Astrocyte (in vitro differentiated cells and primary cell): ENCODE measurements around the gene SGCD. TPM values are rescaled to one million over a fixed set of nuclear protein-coding genes. Genes with fewer than 3 reads are reported as not detected.

Experiments used
- DNase-seq: peaks from one replicate; pipeline ENCODE4 v3.0.0-alpha.2; 2010; ENCODE audit warnings: low read depth
- FAIRE-seq: peaks from 2 replicates; lab custom pipeline; 2011; peaks lifted over from hg19 to GRCh38; lab: Jason Lieb, UNC
- H2AFZ ChIP-seq: 2 replicates; pipeline ENCODE4 v1.6.0; 2012; ENCODE audit warnings: low read depth, low read length, inconsistent platforms
- H3K27ac ChIP-seq: 2 replicates; pipeline ENCODE4 v1.5.1; 2011; ENCODE audit warnings: low read depth, low read length, inconsistent platforms
- H3K27me3 ChIP-seq: 2 replicates; pipeline ENCODE4 v1.6.0; 2011; ENCODE audit warnings: low read length, inconsistent platforms; ENCODE audit not compliant: insufficient read depth
- H3K36me3 ChIP-seq: 2 replicates; pipeline ENCODE4 v1.5.1; 2011; ENCODE audit warnings: low read length, inconsistent platforms; ENCODE audit not compliant: insufficient read depth
- H3K4me1 ChIP-seq: 2 replicates; pipeline ENCODE4 v1.5.1; 2011; ENCODE audit warnings: low read length, inconsistent platforms; ENCODE audit not compliant: insufficient read depth
- H3K4me2 ChIP-seq: 2 replicates; pipeline ENCODE4 v1.6.0; 2012; ENCODE audit warnings: low read length, inconsistent platforms
- H3K4me3 ChIP-seq: 2 replicates; pipeline ENCODE4 v1.5.1; 2011; ENCODE audit warnings: low read depth, mild to moderate bottlenecking, low read length, inconsistent platforms; ENCODE audit not compliant: insufficient read depth
- H3K79me2 ChIP-seq: 2 replicates; pipeline ENCODE4 v1.6.0; 2012; ENCODE audit warnings: mild to moderate bottlenecking, low read length, inconsistent platforms; ENCODE audit not compliant: insufficient read depth
- H3K9ac ChIP-seq: 2 replicates; pipeline ENCODE4 v1.6.0; 2012; ENCODE audit warnings: mild to moderate bottlenecking, low read length, inconsistent platforms
- H3K9me3 ChIP-seq: 2 replicates; pipeline ENCODE4 v1.5.1; 2012; ENCODE audit warnings: low read depth, mild to moderate bottlenecking, low read length, inconsistent platforms; ENCODE audit not compliant: insufficient read depth
- H4K20me1 ChIP-seq: 2 replicates; pipeline ENCODE4 v1.6.0; 2012; ENCODE audit warnings: low read length, inconsistent platforms; ENCODE audit not compliant: insufficient read depth
- H3K27ac Mint-ChIP-seq: one replicate; pipeline ENCODE4 v1.8.0; 2021; ENCODE audit warnings: mild to moderate bottlenecking, mixed read lengths; ENCODE audit not compliant: unreplicated experiment
- H3K27me3 Mint-ChIP-seq: one replicate; pipeline ENCODE4 v1.8.0; 2021; ENCODE audit warnings: low read depth, mixed read lengths; ENCODE audit not compliant: unreplicated experiment
- H3K36me3 Mint-ChIP-seq: one replicate; pipeline ENCODE4 v1.8.0; 2021; ENCODE audit warnings: low read depth, mixed read lengths; ENCODE audit not compliant: unreplicated experiment
- H3K4me1 Mint-ChIP-seq: one replicate; pipeline ENCODE4 v1.8.0; 2021; ENCODE audit warnings: low read depth, mixed read lengths; ENCODE audit not compliant: unreplicated experiment
- H3K4me3 Mint-ChIP-seq: one replicate; pipeline ENCODE4 v1.8.0; 2021; ENCODE audit warnings: mild to moderate bottlenecking, moderate library complexity, mixed read lengths; ENCODE audit not compliant: unreplicated experiment
- H3K9me3 Mint-ChIP-seq: one replicate; pipeline ENCODE4 v1.8.0; 2021; ENCODE audit warnings: mild to moderate bottlenecking, mixed read lengths; ENCODE audit not compliant: unreplicated experiment
- CTCF ChIP-seq: IDR thresholded peaks from 2 replicates; pipeline ENCODE4 v1.5.1; 2011; ENCODE audit warnings: low read depth, mild to moderate bottlenecking, inconsistent platforms, low read length, moderate library complexity; ENCODE audit not compliant: insufficient read depth
- EZH2 ChIP-seq: IDR thresholded peaks from 2 replicates; pipeline ENCODE4 v1.6.1; 2012; ENCODE audit warnings: mild to moderate bottlenecking, low read length, inconsistent platforms; ENCODE audit not compliant: insufficient read depth
- total RNA-seq: library from RNA; stranded (reverse); gene quantifications from 2 replicates; pipeline ENCODE4 v1.2.1, GENCODE V29; 2021

The SGCD gene
- total RNA-seq, 1 donor from 2014 or later = 2.9 TPM

- H3K27ac ChIP-seq = no peak overlapping the region
- no peak overlapping the region for H3K4me3 Mint-ChIP-seq
These were observed 188.9 kb downstream of the SGCD start for GRCh38 chr5:156515803-156516360.

GRCh38 chr5:156522651-156523529, 195.9 kb downstream of the SGCD start:
- TF ChIP-seq CTCF = no peak
- Histone ChIP-seq H3K79me2 (no peaks in the 10 kb centered on the region), H3K9me3 (no peaks in the 10 kb centered on the region), H3K36me3 (no peaks in the 10 kb centered on the region), H2AFZ (no peak overlapping the region), H3K27me3 (no peaks in the 10 kb centered on the region), H3K9ac (no peak overlapping the region), H3K27ac (no peak overlapping the region), H3K4me3 (no peak overlapping the region), H4K20me1 (no peaks in the 10 kb centered on the region), H3K4me1 (no peaks in the 10 kb centered on the region), H3K4me2 (no peak overlapping the region)
- H3K4me3 Mint-ChIP-seq = no peak overlapping the region
- no peaks in the 10 kb centered on the region for H3K36me3 Mint-ChIP-seq
- H3K4me1 Mint-ChIP-seq = no peaks in the 10 kb centered on the region
- peaks cover 6% of the 10 kb centered on the region for H3K9me3 Mint-ChIP-seq
- DNase-seq (no peak), FAIRE-seq (no peak)
- H3K27ac Mint-ChIP-seq = no peak overlapping the region
- no peaks in the 10 kb centered on the region for H3K27me3 Mint-ChIP-seq

More at GRCh38 chr5:156515803-156516360, 188.9 kb downstream of the SGCD start:
- no peaks in the 10 kb centered on the region for H3K27me3 Mint-ChIP-seq
- FAIRE-seq = no peak
- H3K4me1 ChIP-seq = no peaks in the 10 kb centered on the region
- no peak for DNase-seq
- H3K4me1 Mint-ChIP-seq = no peaks in the 10 kb centered on the region
- no peaks in the 10 kb centered on the region for H3K79me2 ChIP-seq
- H3K9ac ChIP-seq = no peak overlapping the region
- no peak overlapping the region for H2AFZ ChIP-seq
- H3K36me3 Mint-ChIP-seq = no peaks in the 10 kb centered on the region
- TF ChIP-seq CTCF = no peak
- no peak for TF ChIP-seq EZH2
- no peaks in the 10 kb centered on the region for H3K27me3 ChIP-seq
- H4K20me1 ChIP-seq = no peaks in the 10 kb centered on the region
- no peak overlapping the region for H3K27ac Mint-ChIP-seq
- H3K9me3 Mint-ChIP-seq = peaks cover 7% of the 10 kb centered on the region
- H3K4me2 ChIP-seq = no peak overlapping the region
- H3K9me3 ChIP-seq = no peaks in the 10 kb centered on the region
- no peaks in the 10 kb centered on the region for H3K36me3 ChIP-seq
- H3K4me3 ChIP-seq = no peak overlapping the region

GRCh38 chr5:156523607-156524006, 196.6 kb downstream of the SGCD start:
- no peaks in the 10 kb centered on the region for H3K36me3 ChIP-seq
- no peaks in the 10 kb centered on the region for H3K9me3 ChIP-seq
- Mint-ChIP-seq H3K4me1 (no peaks in the 10 kb centered on the region), H3K9me3 (peaks cover 3% of the 10 kb centered on the region), H3K36me3 (no peaks in the 10 kb centered on the region), H3K27ac (no peak overlapping the region), H3K27me3 (no peaks in the 10 kb centered on the region), H3K4me3 (no peak overlapping the region)
- FAIRE-seq = no peak
- no peak for DNase-seq
- no peak overlapping the region for H3K4me2 ChIP-seq
- H2AFZ ChIP-seq = no peak overlapping the region
- no peaks in the 10 kb centered on the region for H4K20me1 ChIP-seq
- no peak overlapping the region for H3K9ac ChIP-seq
- no peaks in the 10 kb centered on the region for H3K79me2 ChIP-seq
- H3K27ac ChIP-seq = no peak overlapping the region
- no peaks in the 10 kb centered on the region for H3K27me3 ChIP-seq
- no peaks in the 10 kb centered on the region for H3K4me1 ChIP-seq
- no peak overlapping the region for H3K4me3 ChIP-seq
- TF ChIP-seq EZH2 (no peak), CTCF (no peak)
